HepG2 (cell line): Measurements from ENCODE around the gene CA9. TPM values are rescaled to one million over a fixed set of nuclear protein-coding genes. Genes with fewer than 3 reads are reported as not detected.

Experiments
- MTF2 ChIP-seq: sonication (generic); formaldehyde crosslinking; IDR thresholded peaks from 2 replicates; pipeline ENCODE4 v1.5.0; 2020; ENCODE audit warnings: missing genetic modification reagents, borderline replicate concordance
- TEF ChIP-seq: sonication (generic); formaldehyde crosslinking; IDR thresholded peaks from 2 replicates; pipeline ENCODE4 v1.5.0; 2020; ENCODE audit warnings: missing genetic modification reagents
- polyA plus RNA-seq, 8 experiments: library from polyadenylated mRNA; depleted of rRNA in 3 of 8; stranded (reverse) in 7 of 8; unstranded in 1 of 8; fragments of >200 nt; fragmentation: Illumina TruSeq in 4 of 8; extraction: Trizol in 4 of 8; gene quantifications; 2 replicates each; pipeline versions ENCODE4 v1.2.1 to v1.2.3, GENCODE V29; 2011 to 2016; ENCODE audit warnings: low read depth in 4 of 8, missing spikeins in 1 of 8, mixed read lengths in 1 of 8; ENCODE audit not compliant: insufficient read depth in 1 of 8
- total RNA-seq, 5 experiments: library from RNA; depleted of rRNA; stranded (reverse); fragments of >200 nt; fragmentation: Illumina TruSeq; extraction: Trizol; gene quantifications; 2 replicates each; pipeline ENCODE4 v1.2.3, GENCODE V29; 2016; ENCODE audit warnings: low read depth in 1 of 5
- TF ChIP-seq, protein P1 (sequence below): IDR thresholded peaks from 2 replicates; pipeline ENCODE4 v1.4.0; 2020; ENCODE audit warnings: mild to moderate bottlenecking, missing genetic modification reagents
- TF ChIP-seq, protein P2 (sequence below): sonication (generic); formaldehyde crosslinking; IDR thresholded peaks from 2 replicates; pipeline ENCODE4 v1.5.0; 2020; ENCODE audit warnings: missing genetic modification reagents, mild to moderate bottlenecking, borderline replicate concordance

The CA9 gene
- total and polyA plus RNA-seq, 2 of the 13 experiments (the other 11 are each of a cell fraction or from before 2014, with no cell fraction given) = 0.13 to 152 TPM

DNA sequence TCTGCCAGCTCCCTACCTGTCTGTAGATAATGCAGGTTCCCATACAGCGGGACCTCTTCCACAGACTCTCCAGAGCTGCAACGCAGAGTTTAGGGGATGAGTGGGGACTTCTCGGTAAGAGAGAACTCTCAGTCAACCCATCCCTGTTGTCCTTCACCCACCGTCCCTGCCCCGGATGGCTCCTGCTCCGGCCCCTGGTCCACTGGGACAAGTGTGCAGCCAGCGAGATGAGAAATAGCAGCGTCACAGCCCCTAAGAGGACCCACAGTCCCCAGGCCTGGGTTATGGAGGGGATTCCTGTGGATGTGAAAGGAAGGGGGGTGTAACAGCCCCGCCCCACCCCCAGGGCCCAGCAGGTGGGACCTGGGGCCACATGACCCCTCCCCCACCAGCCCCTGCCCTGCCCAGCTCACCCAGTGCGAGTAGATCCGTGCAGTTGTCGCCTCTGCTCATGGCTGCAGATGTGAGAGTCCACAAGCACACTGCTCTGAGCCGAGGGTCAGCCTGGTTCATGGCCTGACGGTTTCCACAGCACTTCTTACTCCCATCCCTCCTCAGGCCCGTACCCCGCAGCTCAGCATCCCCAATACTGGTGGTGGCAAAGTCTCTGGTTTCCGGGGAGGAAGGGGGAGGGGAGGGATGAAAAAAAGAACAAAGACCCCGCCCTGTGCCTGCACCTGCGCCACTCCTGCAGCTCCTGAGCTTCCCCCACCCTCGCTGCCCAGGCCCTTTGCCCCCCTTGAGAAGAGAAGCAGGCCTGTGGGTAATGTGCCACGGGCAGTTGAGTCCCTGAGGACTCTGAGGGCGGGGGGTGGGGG is 23.2 kb upstream of the CA9 start, which contains the start of gene SIT1 (continued):
- TF ChIP-seq, protein P1, sequence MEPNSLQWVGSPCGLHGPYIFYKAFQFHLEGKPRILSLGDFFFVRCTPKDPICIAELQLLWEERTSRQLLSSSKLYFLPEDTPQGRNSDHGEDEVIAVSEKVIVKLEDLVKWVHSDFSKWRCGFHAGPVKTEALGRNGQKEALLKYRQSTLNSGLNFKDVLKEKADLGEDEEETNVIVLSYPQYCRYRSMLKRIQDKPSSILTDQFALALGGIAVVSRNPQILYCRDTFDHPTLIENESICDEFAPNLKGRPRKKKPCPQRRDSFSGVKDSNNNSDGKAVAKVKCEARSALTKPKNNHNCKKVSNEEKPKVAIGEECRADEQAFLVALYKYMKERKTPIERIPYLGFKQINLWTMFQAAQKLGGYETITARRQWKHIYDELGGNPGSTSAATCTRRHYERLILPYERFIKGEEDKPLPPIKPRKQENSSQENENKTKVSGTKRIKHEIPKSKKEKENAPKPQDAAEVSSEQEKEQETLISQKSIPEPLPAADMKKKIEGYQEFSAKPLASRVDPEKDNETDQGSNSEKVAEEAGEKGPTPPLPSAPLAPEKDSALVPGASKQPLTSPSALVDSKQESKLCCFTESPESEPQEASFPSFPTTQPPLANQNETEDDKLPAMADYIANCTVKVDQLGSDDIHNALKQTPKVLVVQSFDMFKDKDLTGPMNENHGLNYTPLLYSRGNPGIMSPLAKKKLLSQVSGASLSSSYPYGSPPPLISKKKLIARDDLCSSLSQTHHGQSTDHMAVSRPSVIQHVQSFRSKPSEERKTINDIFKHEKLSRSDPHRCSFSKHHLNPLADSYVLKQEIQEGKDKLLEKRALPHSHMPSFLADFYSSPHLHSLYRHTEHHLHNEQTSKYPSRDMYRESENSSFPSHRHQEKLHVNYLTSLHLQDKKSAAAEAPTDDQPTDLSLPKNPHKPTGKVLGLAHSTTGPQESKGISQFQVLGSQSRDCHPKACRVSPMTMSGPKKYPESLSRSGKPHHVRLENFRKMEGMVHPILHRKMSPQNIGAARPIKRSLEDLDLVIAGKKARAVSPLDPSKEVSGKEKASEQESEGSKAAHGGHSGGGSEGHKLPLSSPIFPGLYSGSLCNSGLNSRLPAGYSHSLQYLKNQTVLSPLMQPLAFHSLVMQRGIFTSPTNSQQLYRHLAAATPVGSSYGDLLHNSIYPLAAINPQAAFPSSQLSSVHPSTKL (CRISPR knock-in tag) = no peak
- TF ChIP-seq, protein P2, sequence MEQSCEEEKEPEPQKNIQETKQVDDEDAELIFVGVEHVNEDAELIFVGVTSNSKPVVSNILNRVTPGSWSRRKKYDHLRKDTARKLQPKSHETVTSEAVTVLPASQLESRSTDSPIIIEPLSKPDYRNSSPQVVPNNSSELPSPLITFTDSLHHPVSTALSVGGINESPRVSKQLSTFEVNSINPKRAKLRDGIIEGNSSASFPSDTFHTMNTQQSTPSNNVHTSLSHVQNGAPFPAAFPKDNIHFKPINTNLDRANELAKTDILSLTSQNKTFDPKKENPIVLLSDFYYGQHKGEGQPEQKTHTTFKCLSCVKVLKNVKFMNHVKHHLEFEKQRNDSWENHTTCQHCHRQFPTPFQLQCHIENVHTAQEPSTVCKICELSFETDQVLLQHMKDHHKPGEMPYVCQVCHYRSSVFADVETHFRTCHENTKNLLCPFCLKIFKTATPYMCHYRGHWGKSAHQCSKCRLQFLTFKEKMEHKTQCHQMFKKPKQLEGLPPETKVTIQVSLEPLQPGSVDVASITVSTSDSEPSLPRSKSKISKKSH (CRISPR knock-in tag) = no peak
- TF ChIP-seq TEF (no peak), MTF2 (CRISPR knock-in tag) (no peak)
- TF ChIP-seq, all 625 proteins: peak for 16
